HL-60/S4 treated with retinoic acid at 250 ng/mL for 4 days and 3 days (cell line): ENCODE data around the gene UQCRHL.
"Not testable (repeated sequence)": the region's sequence is repeated elsewhere in the genome, so short reads cannot be mapped to it uniquely, and the experiment has no call there.

ENCODE experiments used
- in situ Hi-C: fragments of 300-500 bp; cut with MboI; formaldehyde crosslinking; loops from 2 replicates; pipeline ENCODE4 v1.7.0; 2022; ENCODE audit warnings: low sequenced_read_pairs

Gene UQCRHL

DNA sequence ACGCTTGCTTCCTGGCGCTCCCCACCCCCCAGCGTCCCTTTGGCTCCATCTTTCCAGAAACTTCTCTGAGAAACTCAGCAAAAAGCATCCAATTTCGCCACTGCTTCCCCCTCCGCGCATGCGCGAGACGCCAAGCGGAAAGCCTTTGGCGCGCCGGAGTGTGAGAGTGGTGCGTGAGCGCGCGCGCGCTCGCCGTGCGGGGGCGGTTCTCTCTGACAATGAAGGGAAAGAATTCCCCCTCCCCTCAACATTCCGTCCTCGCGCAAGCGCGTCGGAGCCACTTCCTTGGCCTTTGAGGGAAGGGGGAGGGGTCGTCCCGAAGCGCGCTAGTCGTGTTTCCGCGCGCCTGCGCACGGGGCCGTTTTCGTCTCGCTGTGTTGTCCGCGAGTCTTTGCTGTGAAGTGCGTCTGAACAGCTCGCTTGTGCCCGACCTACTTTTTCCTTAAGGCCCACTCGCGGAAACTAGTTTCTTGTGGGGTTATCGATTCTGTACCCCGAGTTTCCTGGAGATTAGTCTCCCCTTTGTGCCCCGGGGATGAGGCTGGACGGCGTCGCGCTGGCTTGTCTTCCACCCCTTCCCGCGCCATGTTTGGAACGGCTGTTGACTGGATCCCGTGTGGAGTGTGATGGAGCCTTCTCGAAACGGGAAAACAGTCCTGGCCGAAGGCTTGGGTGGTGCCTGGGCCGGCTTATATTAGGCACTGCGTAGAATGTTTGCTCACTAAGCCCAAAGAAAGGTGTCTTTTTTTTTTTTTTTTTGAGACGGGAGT, 28.5 kb upstream of the UQCRHL start:
- in situ Hi-C loops, result no loop called here

DNA sequence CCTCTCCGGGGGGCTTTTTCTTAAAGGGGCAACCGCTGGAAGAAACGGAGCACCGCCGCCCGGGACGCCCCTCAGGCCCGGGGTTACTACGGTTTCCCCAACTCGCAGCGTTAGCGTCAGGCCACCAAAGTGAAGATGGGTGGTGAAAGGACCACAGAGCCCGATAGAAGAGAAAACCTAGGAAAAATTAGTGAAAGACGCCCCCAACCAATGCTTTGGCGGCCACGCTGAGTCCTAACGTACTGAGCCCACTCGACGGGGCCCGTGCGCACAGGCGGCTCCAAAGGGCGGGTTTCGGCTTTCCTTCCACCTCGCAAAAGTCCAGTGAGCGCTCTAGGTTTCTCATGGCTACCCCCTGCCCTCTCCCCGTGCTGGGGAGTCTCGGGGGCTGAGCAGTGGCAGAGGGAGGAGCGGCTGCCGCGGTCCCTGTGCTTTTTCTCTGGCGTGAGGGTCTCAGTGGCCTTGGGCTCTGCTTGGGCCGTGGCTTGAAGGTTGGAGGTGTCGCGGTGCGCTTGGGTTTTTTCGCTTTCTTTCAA, 27.8 kb upstream of the UQCRHL start:
- in situ Hi-C loops, result no loop called here

DNA sequence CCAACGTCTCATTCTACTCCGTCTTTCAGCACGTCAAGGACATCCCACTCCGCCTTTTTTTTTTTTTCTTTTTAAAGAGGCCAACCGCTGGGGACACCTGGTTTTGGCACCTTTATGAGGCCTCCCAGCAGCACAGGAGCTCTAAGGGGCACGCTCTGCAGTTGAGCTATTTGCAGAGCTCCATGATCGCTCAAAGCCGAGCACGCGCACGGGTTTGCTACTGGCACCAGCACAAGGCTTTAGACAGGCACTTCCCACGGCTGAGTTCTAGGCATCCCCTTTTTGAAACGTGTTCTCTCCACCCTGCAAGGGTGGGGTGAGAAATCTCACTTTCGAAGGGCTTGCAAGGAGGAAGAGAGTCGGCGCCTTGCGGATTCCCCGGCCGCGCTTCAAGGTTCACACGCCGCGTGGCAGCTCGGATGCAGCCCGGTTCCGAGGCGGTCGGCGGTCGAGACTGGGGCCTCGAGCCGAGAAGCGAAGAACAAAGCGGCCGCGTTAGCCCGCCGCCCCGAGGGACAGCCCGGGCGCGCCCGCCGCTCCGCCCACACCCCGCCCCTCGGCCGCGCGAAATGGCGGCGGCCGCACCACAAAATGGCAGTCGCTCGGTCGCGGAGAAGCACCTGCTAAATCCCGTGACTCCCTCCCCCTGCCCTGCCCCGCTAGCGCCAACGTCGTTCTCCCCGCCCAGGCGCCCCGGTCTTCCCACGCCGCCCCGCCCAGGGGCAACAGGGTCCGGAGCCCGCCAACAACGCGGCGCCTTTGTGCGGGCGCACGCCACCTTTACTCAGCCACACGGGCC, 27.2 kb upstream of the UQCRHL start:
- in situ Hi-C loops, result no loop called here

DNA sequence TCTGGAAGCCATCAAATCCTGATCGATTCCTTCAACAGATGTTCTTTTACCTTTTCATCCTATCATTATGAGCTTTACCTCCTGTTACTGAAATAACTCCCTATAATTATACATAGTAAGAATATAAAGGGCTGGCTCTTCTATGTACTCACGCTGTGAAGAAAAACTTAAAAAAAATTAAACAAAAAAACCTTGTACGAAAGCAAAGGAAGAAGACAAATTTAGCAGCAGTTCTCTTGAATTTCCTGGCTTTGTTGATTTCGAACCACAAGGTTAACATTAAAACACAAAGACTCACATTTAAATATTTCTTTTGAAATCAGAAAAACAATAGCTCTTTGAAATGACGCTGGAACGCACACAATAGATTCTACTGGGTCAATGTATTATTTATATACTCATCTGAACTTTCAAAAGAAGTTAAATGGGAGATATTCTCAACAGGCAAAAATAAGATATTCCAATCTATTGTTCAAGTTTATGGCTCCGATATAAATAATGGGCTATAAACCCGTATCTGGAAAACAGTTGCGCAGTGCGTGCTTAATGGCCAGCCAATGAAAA, 26.5 kb upstream of the UQCRHL start:
- in situ Hi-C loops, result no loop called here

DNA sequence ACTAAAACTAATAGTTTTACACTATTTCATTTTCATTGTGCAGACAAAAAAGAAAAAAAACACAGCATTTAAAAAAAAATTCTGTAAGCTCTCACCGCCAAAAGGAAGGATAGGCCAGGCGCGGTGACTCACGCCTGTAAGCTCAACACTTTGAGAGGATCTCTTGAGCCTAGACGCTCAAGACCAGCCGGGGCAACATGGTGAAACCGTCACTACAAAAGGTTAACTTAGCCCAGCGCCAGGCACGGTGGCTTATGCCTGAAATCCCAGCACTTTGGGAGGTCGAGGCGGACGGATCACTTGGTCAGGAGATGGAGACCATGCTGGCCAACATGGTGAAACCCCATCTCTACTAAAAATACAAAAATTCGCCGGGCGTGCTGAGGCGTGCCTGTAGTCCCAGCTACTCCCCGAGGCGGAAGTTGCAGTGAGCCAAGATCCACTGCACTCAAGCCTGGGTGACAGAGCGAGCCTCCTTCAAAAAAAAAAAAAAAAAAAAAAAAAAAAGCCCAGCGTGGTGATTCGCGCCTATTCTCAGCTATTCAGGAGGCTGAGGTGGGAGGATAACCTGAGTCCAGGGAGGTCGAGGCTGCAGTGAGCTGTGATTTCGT, 25.7 kb upstream of the UQCRHL start:
- in situ Hi-C loops, result no loop called here

DNA sequence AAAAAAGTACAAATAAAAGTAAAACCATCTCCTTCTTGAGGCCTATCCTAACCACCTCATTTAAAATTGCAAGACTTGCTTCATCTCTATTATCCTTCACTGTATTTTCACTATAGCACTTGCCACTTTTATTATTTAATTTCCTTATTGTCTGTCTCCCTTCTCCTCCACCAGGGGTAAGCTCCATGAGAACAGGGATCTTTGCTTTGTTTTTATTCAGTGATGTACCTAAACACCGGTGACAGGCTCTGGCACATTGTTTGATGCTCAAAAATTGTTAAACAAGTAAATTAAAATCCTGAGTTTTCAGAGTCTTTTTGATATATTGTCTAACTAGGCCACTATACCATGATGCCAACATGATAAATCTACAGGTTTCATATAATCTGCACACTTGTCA, 22.8 kb upstream of the UQCRHL start:
- in situ Hi-C loops, result no loop called here

DNA sequence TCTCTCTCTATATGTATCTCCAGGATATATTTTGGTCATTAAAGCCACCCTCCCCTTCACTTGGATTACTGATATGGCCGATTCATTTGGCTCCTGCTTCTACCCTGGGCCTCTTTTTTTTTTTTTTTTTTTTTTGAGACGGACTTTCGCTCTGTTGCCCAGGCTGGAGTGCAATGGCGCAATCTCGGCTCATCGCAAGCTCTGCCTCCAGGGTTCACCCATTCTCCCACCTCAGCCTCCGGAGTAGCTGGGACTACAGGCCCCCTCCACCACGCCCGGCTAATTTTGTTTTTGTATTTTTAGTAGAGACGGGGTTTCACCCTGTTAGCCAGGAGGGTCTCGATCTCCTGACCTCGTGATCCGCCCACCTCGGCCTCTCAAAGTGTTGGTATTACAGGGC, 21.5 kb upstream of the UQCRHL start:
- in situ Hi-C loops, result not testable (repeated sequence)

DNA sequence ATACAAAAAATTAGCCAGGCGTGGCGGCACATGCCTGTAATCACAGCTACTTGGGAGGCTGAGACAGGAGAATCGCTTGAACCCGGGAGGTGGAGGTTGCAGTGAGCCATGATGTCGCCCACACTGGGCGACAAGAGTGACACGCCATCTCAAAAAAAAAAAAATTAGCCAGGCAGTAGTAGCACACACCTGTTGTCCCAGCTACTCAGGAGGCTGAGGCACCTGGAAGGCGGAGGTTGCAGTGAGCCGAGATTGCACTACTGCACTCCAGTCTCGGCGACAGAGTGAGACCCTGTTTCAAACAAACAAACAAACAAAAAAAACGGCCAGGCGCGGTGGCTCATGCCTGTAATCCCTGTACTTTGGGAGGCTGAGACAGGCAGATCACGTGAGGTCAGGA, 20.1 kb upstream of the UQCRHL start:
- in situ Hi-C loops, result not testable (repeated sequence)

DNA sequence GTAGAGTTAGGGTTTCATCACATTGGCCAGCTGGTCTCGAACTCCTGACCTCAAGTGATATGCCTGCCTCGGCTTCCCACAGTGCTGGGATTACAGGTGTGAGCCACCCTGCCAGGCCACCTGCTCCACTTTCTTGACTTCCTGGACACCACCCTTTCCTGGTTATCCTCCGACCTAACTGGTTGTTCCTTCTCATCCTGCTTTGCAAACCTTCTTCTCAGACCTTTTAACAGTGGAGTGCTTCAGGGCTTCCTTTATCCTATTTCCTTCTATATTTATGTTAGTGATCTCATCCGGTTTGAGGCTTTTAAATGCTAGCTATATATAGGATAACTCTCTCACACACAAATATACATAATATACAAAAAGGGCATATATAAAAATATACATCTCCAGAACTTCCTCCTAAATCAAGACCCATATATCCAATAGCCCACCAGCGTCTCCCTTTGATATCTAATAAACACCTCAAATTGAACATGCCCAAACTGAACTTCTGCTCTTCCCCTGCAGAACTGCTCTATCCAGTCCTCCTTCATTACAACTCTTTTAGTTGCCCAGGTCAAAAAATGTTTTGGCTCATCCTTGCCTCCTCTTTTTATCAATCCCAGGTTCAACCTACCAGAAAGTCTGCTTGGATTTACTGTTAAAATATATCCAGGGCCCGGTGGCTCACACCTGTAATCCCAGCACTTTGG, 19.5 kb upstream of the UQCRHL start:
- in situ Hi-C loops, result no loop called here

DNA sequence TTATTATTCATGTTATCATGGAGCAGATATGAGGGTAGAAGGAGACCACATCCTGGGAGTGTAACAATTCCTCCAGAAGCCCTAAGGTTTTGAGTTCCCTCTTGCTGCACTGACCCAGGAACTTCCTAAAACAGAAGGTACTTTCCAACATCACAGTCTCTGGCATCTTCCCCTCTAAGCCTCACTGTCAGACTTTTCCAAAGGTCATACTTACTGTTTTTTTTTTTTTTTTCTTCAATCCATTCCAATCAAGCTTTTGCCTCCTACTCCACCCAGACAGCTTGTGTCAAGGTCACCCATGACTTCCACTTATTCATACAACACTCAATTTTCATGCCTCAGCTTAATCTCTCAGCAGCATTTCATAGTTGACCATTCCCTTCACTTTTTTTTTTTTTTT, 18.4 kb upstream of the UQCRHL start:
- in situ Hi-C loops, result no loop called here

DNA sequence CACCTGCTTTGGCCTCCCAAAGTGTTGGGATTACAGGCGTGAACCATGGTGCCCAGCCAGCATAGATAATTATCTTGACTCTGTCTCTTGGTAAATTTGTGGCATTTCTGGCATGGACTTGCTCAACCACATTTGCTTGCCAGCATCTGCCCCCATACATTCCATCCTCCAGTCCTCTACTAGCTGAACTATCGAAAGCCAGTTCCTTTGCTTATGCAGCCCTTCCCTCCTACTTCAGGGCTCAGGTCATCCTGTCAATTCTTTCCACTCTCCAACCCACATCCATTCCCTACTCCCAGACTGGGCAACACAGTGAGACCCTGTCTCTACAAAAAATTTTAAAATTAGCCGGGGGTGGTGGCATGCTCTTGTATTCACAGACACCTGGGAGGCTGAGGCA, 13.0 kb upstream of the UQCRHL start:
- in situ Hi-C loops, result no loop called here

DNA sequence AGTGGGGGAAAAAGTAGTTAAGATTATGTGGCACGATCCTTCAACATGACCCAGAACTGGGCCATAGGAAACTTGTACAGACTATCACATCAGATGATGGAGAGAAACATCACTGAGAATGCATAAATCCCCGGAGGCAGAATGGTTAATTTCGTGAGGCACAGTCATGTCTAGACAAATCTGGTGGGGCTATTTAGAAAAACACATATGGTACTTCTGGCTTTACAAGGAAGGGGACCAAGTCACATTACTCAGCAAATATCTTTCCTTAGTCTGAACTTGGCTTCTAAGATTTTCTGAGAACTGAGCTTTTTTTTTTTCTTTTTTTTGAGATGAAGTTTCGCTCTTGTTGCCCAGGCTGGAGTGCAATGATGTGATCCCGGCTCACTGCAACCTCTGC, 9.2 kb upstream of the UQCRHL start:
- in situ Hi-C loops, result no loop called here

DNA sequence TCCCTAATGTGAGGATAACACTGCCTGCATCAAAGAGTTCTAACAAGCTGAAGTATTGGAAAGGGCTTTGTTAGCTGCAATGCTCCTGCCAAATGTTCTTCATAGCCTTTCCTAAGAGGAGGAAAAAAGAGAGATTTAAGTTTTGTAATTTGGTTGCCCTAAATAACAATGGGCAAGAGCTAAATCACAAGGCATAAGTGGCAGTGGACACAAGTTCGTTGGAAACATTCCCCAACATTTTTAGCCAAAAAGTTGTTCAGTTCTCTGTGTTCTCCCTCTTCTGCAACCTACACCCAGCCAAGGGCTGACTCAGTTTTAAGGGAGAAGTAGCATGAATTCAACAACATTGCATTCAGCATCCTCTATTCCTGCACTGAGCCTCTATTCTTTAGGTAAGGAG, 2.6 kb upstream of the UQCRHL start:
- in situ Hi-C loops, result no loop called here

DNA sequence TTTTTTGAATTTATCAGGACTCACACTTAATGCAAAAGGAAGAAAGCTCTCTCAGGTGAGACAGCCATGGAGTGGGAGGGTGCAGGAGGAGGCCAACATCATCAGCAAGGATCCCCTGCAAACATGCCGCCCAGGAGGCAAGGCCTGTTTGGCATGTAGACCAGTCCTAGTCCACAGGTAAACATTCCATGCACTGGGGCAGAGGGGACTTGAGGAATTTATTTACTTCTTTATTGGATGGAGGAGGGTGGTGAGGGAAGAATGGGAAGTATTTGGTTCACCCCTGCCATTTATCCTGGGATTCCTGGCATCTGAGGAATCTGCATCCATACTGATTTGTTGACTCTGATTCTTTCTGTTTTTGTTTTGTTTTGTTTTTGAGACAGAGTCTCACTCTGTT, 1.5 kb upstream of the UQCRHL start:
- in situ Hi-C loops, result no loop called here

DNA sequence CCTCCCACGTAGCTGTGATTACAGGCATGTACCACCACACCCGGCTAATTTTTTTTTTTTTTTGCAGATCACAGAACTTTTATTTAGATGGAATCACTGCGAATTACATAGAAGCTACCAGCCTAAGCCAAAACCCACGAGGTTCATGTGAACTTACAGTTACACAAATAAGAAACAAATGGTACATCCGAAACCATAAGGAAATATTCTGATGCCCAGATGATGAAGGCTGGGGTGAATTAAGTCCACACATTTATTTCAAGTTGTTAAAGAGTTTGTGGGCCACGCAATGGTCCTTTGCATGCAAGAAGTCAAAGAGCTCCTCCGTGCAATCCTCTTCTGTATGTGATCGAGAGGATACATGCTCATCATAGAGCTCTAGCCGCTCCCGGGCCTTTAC, 328 bp downstream of the UQCRHL start:
- in situ Hi-C loops, result no loop called here

DNA sequence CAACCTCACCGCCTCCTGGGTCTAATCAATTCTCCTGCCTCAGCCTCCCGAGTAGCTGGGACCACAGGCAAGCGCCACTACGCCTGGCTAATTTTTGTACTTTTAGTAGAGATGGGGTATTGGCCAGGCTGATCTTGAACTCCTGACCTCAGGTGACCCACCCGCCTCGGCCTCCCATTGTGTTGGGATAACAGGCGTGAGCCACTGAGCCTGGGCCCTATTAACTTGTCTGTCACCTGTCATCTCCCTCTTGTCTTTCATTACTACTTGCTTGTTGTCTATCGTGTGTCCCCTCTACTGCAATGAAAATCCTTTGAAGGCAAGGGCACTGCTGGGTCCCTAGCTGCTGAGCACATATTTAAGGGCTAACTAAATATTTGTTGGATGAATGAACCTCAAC, 3.4 kb downstream of the UQCRHL start:
- in situ Hi-C loops, result no loop called here

DNA sequence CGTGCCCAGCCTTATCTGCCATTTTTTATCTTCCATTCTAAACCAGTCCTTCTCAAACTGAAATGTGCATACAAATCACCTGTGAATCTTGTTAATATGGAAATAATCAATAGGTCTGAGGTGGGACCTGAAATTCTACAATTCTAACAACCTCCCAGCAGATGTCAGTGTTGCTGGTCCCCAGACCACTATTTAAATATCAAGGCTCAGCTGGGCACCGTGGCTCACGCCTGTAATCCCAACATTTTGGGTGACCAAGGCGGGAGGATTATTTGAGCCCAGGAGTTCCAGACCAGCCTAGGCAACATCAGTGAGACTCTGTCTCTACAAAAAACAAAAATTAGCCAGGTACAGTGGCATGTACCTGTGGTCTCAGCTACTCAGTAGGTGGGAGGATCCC, 4.1 kb downstream of the UQCRHL start:
- in situ Hi-C loops, result no loop called here

DNA sequence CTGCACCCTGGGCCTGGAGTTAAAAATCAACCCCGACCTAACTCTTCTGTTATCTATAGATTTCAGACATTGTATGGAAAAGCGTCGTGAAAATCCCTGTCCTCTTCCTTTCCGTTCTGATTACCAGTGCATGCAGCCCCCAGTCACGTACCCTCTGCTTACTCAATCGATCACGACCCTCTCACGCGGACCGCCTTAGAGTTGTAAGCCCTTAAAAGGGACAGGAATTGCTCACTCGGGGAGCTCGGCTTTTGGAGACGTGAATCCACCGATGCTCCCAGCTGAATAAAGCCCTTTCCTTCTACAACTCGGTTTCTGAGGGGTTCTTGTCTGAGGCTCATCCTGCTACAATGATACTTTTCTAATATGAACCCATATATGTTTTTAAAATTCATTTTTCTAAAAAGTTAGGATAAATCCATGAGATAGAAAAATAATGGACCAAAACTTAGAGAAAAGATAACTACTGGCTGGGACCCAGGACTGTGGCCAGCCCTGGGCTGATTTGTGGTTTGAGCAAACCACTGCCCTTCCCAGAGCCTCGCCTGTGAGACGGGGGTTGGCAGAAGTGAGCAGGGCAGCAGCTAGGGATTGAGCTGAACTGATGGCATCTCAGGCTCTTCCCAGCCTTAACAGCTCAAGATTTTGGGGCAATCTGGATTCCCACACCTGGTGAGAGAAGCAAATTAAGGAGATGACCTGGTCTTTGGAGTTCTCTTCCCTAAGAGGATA, 5.0 kb downstream of the UQCRHL start:
- in situ Hi-C loops, result no loop called here

DNA sequence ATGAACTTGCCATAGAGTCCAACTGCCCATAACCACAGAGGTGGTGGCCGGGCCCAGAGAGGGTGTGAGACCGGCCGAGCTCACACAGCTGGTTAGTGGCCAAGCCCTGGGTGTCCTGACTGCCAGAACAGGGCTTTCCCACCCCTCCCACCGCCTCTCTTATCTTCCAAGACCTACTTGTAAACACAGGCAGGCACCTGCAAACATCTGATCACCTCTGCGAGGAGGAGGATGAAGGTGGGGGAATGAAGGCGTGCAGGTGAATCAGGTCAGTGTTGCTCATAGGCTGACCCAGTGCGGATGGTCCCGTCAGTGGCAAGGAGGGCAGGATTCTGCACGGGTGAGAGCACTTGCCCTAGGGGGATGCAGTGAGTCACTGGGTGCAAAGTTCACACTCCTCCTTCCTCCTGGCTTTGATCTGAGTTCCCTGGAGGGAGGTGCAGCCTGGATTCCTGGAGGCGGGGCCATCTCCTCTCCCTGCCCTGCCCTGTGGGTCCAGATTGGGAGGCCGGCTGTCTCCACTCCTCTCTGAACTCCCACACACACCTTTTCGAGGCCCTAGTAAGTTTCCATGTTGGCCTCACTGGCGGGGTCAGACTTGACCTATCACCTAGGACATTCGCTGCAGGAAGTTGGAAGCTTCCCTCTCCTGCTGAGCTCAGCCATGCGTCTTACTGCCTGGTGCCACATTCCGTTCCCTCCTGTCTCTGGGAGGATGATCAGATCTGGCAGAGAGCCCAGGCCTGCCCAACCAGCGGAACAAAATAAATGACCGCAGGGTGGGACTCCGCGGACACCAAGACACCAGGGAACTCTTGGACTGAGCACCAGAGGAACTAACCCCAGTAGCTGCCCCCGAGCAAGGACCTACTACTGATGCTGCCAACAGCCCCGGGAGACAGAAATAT, 7.3 kb downstream of the UQCRHL start:
- in situ Hi-C loops, result no loop called here
